Lower leg skin (tissue), 3 donors: Measurements from ENCODE around the gene TREML4.

Source experiments
- CTCF ChIP-seq, 3 donors: fragments of 450-650 bp; IDR thresholded peaks; one replicate each; pipeline ENCODE4 v1.5.1; 2016; ENCODE audit warnings: antibody characterized with exemption in 3 of 3, mild to moderate bottlenecking in 3 of 3, moderate library complexity in 2 of 3
- POLR2A ChIP-seq, 2 donors: fragments of 450-650 bp; IDR thresholded peaks; one replicate each; pipeline ENCODE4 v1.6.1; 2016 to 2017; ENCODE audit warnings: antibody characterized with exemption in 2 of 2, mild to moderate bottlenecking in 1 of 2, moderate library complexity in 1 of 2

DNA sequence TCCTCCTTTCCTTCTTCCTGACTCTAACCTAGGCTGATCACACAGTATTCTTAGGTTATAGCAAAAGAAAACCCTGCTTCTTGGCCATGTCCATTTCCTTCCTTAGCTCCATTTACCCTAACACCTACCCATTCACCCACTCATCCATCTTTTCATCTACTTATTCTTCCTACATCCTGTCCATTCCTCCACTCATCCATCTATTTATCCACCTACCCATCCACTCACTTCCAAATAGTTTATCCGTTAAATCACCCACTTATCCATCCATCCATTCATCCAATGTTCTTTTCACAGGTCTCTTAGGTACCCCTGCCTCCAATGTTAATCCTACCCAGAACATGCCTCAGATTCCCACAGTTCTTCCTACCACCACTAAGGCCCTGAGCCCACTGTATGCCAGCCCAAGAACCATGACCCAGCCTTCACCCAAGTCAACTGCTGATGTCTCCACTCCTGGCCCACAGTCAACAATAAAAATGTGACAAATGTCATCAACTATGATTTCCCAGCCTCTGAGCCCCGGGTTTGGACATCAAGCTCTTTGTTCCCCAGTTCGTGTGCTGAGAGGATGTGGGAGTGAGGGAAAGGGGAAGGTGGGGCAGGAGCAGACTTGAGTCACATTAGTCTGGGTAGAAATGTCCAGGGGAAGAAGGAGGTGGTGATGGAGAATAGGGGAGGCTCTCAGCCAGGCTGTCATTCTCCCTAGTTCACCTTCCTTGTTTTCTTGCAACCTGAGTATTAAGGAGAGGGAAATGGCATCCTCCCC, 24.4 kb downstream of the TREML4 start:
- TF ChIP-seq CTCF (IDR thresholded peaks at IDR 0.05) (no peak), POLR2A (IDR thresholded peaks at IDR 0.05) (no peak)
